Activated naive CD8-positive, alpha-beta T cell treated with anti-CD3 and anti-CD28 coated beads, Interleukin-2, amount 50 U/mL, for 24 hours (primary cell): ENCODE data around the gene SPOCK2.
"Not testable (repeated sequence)": the region's sequence is repeated elsewhere in the genome, so short reads cannot be mapped to it uniquely, and the experiment has no call there.

ENCODE experiments used
- ATAC-seq: fragments of 150-1000 bp; cut with Tn5 transposase; one replicate; pipeline ENCODE4 v1.10.0; 2021
- DNase-seq: peaks from one replicate; pipeline ENCODE4 v3.0.0; 2021
- H3K27ac Mint-ChIP-seq: one replicate; pipeline ENCODE4 v1.8.0; 2021; ENCODE audit warnings: mild to moderate bottlenecking, mixed read lengths
- H3K27me3 Mint-ChIP-seq: one replicate; pipeline ENCODE4 v1.8.0; 2021; ENCODE audit warnings: mixed read lengths
- H3K36me3 Mint-ChIP-seq: one replicate; pipeline ENCODE4 v1.8.0; 2021; ENCODE audit warnings: low read depth, mixed read lengths
- H3K4me1 Mint-ChIP-seq: one replicate; pipeline ENCODE4 v1.8.0; 2021; ENCODE audit warnings: mixed read lengths
- H3K4me3 Mint-ChIP-seq: one replicate; pipeline ENCODE4 v1.8.0; 2021; ENCODE audit warnings: mild to moderate bottlenecking, moderate library complexity, mixed read lengths
- H3K9me3 Mint-ChIP-seq: one replicate; pipeline ENCODE4 v1.8.0; 2021; ENCODE audit warnings: mixed read lengths

Gene SPOCK2

GRCh38 chr10:72032409-72033162 is 55.8 kb downstream of the SPOCK2 start:
- not testable (repeated sequence) for H3K27me3 Mint-ChIP-seq, H3K27ac Mint-ChIP-seq, ATAC-seq, H3K36me3 Mint-ChIP-seq, H3K9me3 Mint-ChIP-seq, H3K4me3 Mint-ChIP-seq, H3K4me1 Mint-ChIP-seq, DNase-seq

GRCh38 chr10:72031706-72032105 is 56.6 kb downstream of the SPOCK2 start:
- no peak for ATAC-seq
- Mint-ChIP-seq H3K27ac (no peak overlapping the region), H3K9me3 (no peaks in the 10 kb centered on the region), H3K4me3 (no peak overlapping the region), H3K36me3 (no peaks in the 10 kb centered on the region), H3K4me1 (peaks cover 9% of the 10 kb centered on the region), H3K27me3 (no peaks in the 10 kb centered on the region)
- DNase-seq = no peak

- no peak overlapping the region for H3K4me3 Mint-ChIP-seq
- no peaks in the 10 kb centered on the region for H3K27me3 Mint-ChIP-seq
- no peaks in the 10 kb centered on the region for H3K9me3 Mint-ChIP-seq
- DNase-seq (no peak), ATAC-seq (no peak)
- peaks cover 9% of the 10 kb centered on the region for H3K4me1 Mint-ChIP-seq
- H3K36me3 Mint-ChIP-seq = no peaks in the 10 kb centered on the region
- no peak overlapping the region for H3K27ac Mint-ChIP-seq
Measured at GRCh38 chr10:72030762-72031543, 57.4 kb downstream of the SPOCK2 start.

GRCh38 chr10:72029414-72029813 is 58.9 kb downstream of the SPOCK2 start:
- ATAC-seq = no peak
- Mint-ChIP-seq H3K4me1 (peaks cover 9% of the 10 kb centered on the region), H3K36me3 (no peaks in the 10 kb centered on the region), H3K27me3 (no peaks in the 10 kb centered on the region), H3K4me3 (no peak overlapping the region), H3K27ac (no peak overlapping the region), H3K9me3 (no peaks in the 10 kb centered on the region)
- no peak for DNase-seq

- ATAC-seq = no peak
- no peak overlapping the region for H3K27ac Mint-ChIP-seq
- H3K36me3 Mint-ChIP-seq = no peaks in the 10 kb centered on the region
- no peak overlapping the region for H3K4me3 Mint-ChIP-seq
- peak; percentile 7 for DNase-seq
- H3K27me3 Mint-ChIP-seq = no peaks in the 10 kb centered on the region
- H3K9me3 Mint-ChIP-seq = no peaks in the 10 kb centered on the region
- peaks cover 9% of the 10 kb centered on the region for H3K4me1 Mint-ChIP-seq
Measured at GRCh38 chr10:72027498-72027897, 60.9 kb downstream of the SPOCK2 start.

- DNase-seq (no peak), ATAC-seq (no peak)
- Mint-ChIP-seq H3K4me1 (peaks cover 9% of the 10 kb centered on the region), H3K4me3 (no peak overlapping the region), H3K27me3 (no peaks in the 10 kb centered on the region), H3K36me3 (no peaks in the 10 kb centered on the region), H3K9me3 (no peaks in the 10 kb centered on the region), H3K27ac (no peak overlapping the region)
Measured at GRCh38 chr10:72026278-72027111, 61.9 kb downstream of the SPOCK2 start.

GRCh38 chr10:72025832-72026231 is 62.5 kb downstream of the SPOCK2 start:
- ATAC-seq = no peak
- Mint-ChIP-seq H3K4me3 (no peak overlapping the region), H3K36me3 (no peaks in the 10 kb centered on the region), H3K27ac (no peak overlapping the region), H3K9me3 (no peaks in the 10 kb centered on the region), H3K27me3 (no peaks in the 10 kb centered on the region), H3K4me1 (peaks cover 9% of the 10 kb centered on the region)
- DNase-seq = no peak

- ATAC-seq = no peak
- no peak for DNase-seq
- Mint-ChIP-seq H3K9me3 (no peaks in the 10 kb centered on the region), H3K27me3 (no peaks in the 10 kb centered on the region), H3K27ac (no peak overlapping the region), H3K36me3 (no peaks in the 10 kb centered on the region), H3K4me1 (peaks cover 9% of the 10 kb centered on the region), H3K4me3 (no peak overlapping the region)
Measured at GRCh38 chr10:72025400-72025799, 63.0 kb downstream of the SPOCK2 start.

GRCh38 chr10:72024596-72024995 is 63.8 kb downstream of the SPOCK2 start:
- H3K4me1 Mint-ChIP-seq = peaks cover 9% of the 10 kb centered on the region
- DNase-seq = no peak
- H3K36me3 Mint-ChIP-seq = no peaks in the 10 kb centered on the region
- ATAC-seq = no peak
- no peaks in the 10 kb centered on the region for H3K27me3 Mint-ChIP-seq
- no peaks in the 10 kb centered on the region for H3K9me3 Mint-ChIP-seq
- H3K27ac Mint-ChIP-seq = no peak overlapping the region
- H3K4me3 Mint-ChIP-seq = no peak overlapping the region

GRCh38 chr10:72022228-72022627 is 66.1 kb downstream of the SPOCK2 start:
- Mint-ChIP-seq H3K9me3 (no peaks in the 10 kb centered on the region), H3K4me1 (no peaks in the 10 kb centered on the region), H3K36me3 (no peaks in the 10 kb centered on the region), H3K4me3 (no peak overlapping the region), H3K27me3 (no peaks in the 10 kb centered on the region), H3K27ac (no peak overlapping the region)
- DNase-seq (no peak), ATAC-seq (no peak)

GRCh38 chr10:72020914-72021809 is 67.2 kb downstream of the SPOCK2 start:
- H3K4me1 Mint-ChIP-seq = no peaks in the 10 kb centered on the region
- H3K4me3 Mint-ChIP-seq = no peak overlapping the region
- H3K27ac Mint-ChIP-seq = no peak overlapping the region
- H3K9me3 Mint-ChIP-seq = no peaks in the 10 kb centered on the region
- no peak for DNase-seq
- peaks cover under 1% of the 10 kb centered on the region for H3K27me3 Mint-ChIP-seq
- no peaks in the 10 kb centered on the region for H3K36me3 Mint-ChIP-seq
- no peak for ATAC-seq

- no peaks in the 10 kb centered on the region for H3K4me1 Mint-ChIP-seq
- no peak overlapping the region for H3K4me3 Mint-ChIP-seq
- H3K27ac Mint-ChIP-seq = no peak overlapping the region
- H3K27me3 Mint-ChIP-seq = peaks cover 2% of the 10 kb centered on the region
- ATAC-seq = no peak
- no peaks in the 10 kb centered on the region for H3K36me3 Mint-ChIP-seq
- DNase-seq = no peak
- H3K9me3 Mint-ChIP-seq = no peaks in the 10 kb centered on the region
Measured at GRCh38 chr10:72019085-72019876, 69.1 kb downstream of the SPOCK2 start.

- Mint-ChIP-seq H3K36me3 (no peaks in the 10 kb centered on the region), H3K27me3 (peaks cover 2% of the 10 kb centered on the region), H3K4me3 (no peak overlapping the region), H3K4me1 (no peaks in the 10 kb centered on the region), H3K9me3 (no peaks in the 10 kb centered on the region), H3K27ac (no peak overlapping the region)
- DNase-seq (no peak), ATAC-seq (no peak)
Measured at GRCh38 chr10:72016608-72017300, 71.6 kb downstream of the SPOCK2 start.
